Hepatocyte (in vitro differentiated cells): Measurements from ENCODE around the gene SLC25A22. TPM values are rescaled to one million over a fixed set of nuclear protein-coding genes. Genes with fewer than 3 reads are reported as not detected.

Source experiments
- DNase-seq: peaks from one replicate; pipeline ENCODE4 v3.0.0-alpha.2; 2016; ENCODE audit warnings: low spot score
- H2AFZ ChIP-seq: fragments of 200-600 bp; sonication (generic); 2 replicates; pipeline ENCODE4 v1.6.0; 2016; ENCODE audit warnings: antibody characterized with exemption, mild to moderate bottlenecking
- H3K27ac ChIP-seq: fragments of 200-600 bp; sonication (generic); 2 replicates; pipeline ENCODE4 v1.5.1; 2016; ENCODE audit warnings: mild to moderate bottlenecking
- H3K27me3 ChIP-seq: fragments of 200-600 bp; sonication (generic); 2 replicates; pipeline ENCODE4 v1.6.1; 2016
- H3K36me3 ChIP-seq: fragments of 200-600 bp; sonication (generic); replicated peaks from 2 replicates; pipeline ENCODE4 v1.5.1; 2016; ENCODE audit warnings: low read depth; ENCODE audit not compliant: insufficient read depth
- H3K4me1 ChIP-seq: fragments of 200-600 bp; sonication (generic); 2 replicates; pipeline ENCODE4 v1.5.1; 2016; ENCODE audit warnings: mild to moderate bottlenecking, moderate library complexity; ENCODE audit not compliant: insufficient read depth
- H3K4me2 ChIP-seq: fragments of 200-600 bp; sonication (generic); 2 replicates; pipeline ENCODE4 v1.6.0; 2016
- H3K4me3 ChIP-seq: fragments of 200-600 bp; sonication (generic); 2 replicates; pipeline ENCODE4 v1.5.1; 2016; ENCODE audit warnings: mild to moderate bottlenecking
- H3K79me2 ChIP-seq: fragments of 200-600 bp; sonication (generic); 2 replicates; pipeline ENCODE4 v1.6.0; 2017; ENCODE audit warnings: mild to moderate bottlenecking
- H3K9me2 ChIP-seq: fragments of 200-600 bp; sonication (generic); replicated peaks from 2 replicates; pipeline ENCODE4 v1.6.0; 2017; ENCODE audit warnings: mild to moderate bottlenecking; ENCODE audit not compliant: insufficient read depth
- H3K9me3 ChIP-seq: fragments of 200-600 bp; sonication (generic); 2 replicates; pipeline ENCODE4 v1.5.1; 2016; ENCODE audit warnings: low read depth, mild to moderate bottlenecking
- H4K20me1 ChIP-seq: fragments of 200-600 bp; sonication (generic); 2 replicates; pipeline ENCODE4 v1.6.0; 2016; ENCODE audit warnings: mild to moderate bottlenecking; ENCODE audit not compliant: insufficient read depth, poor library complexity, severe bottlenecking
- EZH2 ChIP-seq: fragments of 200-600 bp; sonication (generic); IDR thresholded peaks from 2 replicates; pipeline ENCODE4 v1.6.1; 2016; ENCODE audit warnings: antibody characterized with exemption, mild to moderate bottlenecking, borderline replicate concordance
- EZH2phosphoT487 ChIP-seq: fragments of 200-600 bp; sonication (generic); IDR thresholded peaks from one replicate; pipeline ENCODE4 v1.6.1; 2018; ENCODE audit warnings: antibody characterized with exemption, mild to moderate bottlenecking, low read depth, moderate library complexity; ENCODE audit not compliant: unreplicated experiment, severe bottlenecking
- WGBS: methylation state at CpG from one replicate; pipeline ENCODE4 v1.1.6; 2016; ENCODE audit warnings: low lambda C conversion rate; ENCODE audit errors: missing lambda C conversion rate; 5-methylcytosine and 5-hydroxymethylcytosine counted together
- polyA plus RNA-seq: library from polyadenylated mRNA; unstranded; fragments of >200 nt; fragmentation: Nextera tagmentation; extraction: Ambion mirVana; gene quantifications from 2 replicates; pipeline ENCODE4 v1.2.1, GENCODE V29; 2016
- total RNA-seq: library from RNA; depleted of rRNA; stranded (reverse); fragments of >200 nt; gene quantifications from 2 replicates; pipeline ENCODE4 v1.2.3, GENCODE V29; 2014
- TF ChIP-seq, protein P1 (sequence below): fragments of 200-600 bp; sonication (generic); IDR thresholded peaks from 2 replicates; pipeline ENCODE4 v1.5.1; 2016; ENCODE audit warnings: antibody characterized with exemption, mild to moderate bottlenecking; ENCODE audit not compliant: poor library complexity

The SLC25A22 gene
- total and polyA plus RNA-seq, 2 experiments from 2014 or later: 16.2 to 19.7 TPM

DNA sequence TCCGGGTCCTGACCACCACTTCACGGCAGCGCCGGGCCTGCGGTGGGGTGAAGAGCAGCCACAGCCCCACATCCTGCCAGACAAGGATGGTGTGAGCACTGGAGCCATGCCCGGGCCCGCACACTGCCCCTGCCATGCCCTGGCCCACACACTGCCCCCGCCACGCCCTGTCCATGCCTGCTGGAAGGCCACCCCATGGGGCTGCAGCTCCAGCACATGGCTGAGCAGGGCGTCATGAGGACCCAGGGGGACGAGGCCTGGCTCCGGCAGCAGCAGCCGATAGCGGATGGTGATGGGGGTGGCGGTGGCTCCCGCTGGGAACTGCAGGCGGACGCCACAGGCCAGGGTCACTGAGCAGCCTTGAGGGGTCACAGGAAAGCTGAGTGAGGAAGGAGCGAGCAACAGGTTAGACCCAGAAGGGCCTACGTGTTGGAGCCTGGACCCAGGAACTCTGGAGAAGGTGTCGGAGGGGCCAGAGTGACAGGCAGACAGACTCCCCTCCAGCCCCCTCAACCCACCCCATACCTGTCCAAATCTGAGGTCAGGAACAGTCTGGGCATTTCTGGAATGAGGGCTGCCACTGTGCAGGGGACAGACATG is 4.0 kb upstream of the SLC25A22 start:
- no peaks in the 10 kb centered on the region for H4K20me1 ChIP-seq
- TF ChIP-seq, protein P1, sequence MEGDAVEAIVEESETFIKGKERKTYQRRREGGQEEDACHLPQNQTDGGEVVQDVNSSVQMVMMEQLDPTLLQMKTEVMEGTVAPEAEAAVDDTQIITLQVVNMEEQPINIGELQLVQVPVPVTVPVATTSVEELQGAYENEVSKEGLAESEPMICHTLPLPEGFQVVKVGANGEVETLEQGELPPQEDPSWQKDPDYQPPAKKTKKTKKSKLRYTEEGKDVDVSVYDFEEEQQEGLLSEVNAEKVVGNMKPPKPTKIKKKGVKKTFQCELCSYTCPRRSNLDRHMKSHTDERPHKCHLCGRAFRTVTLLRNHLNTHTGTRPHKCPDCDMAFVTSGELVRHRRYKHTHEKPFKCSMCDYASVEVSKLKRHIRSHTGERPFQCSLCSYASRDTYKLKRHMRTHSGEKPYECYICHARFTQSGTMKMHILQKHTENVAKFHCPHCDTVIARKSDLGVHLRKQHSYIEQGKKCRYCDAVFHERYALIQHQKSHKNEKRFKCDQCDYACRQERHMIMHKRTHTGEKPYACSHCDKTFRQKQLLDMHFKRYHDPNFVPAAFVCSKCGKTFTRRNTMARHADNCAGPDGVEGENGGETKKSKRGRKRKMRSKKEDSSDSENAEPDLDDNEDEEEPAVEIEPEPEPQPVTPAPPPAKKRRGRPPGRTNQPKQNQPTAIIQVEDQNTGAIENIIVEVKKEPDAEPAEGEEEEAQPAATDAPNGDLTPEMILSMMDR: no peak
- H3K79me2 ChIP-seq: peaks cover 7% of the 10 kb centered on the region
- peaks cover 7% of the 10 kb centered on the region for H3K4me1 ChIP-seq
- 96% methylated on average over 21 of the region's 21 CpGs for WGBS
- H3K36me3 ChIP-seq: no peaks in the 10 kb centered on the region
- H3K9me3 ChIP-seq: no peaks in the 10 kb centered on the region
- no peak overlapping the region for H2AFZ ChIP-seq
- DNase-seq: no peak
- no peak overlapping the region for H3K4me2 ChIP-seq
- H3K27me3 ChIP-seq: no peaks in the 10 kb centered on the region
- no peak overlapping the region for H3K4me3 ChIP-seq
- no peak overlapping the region for H3K27ac ChIP-seq
- no peaks in the 10 kb centered on the region for H3K9me2 ChIP-seq

DNA sequence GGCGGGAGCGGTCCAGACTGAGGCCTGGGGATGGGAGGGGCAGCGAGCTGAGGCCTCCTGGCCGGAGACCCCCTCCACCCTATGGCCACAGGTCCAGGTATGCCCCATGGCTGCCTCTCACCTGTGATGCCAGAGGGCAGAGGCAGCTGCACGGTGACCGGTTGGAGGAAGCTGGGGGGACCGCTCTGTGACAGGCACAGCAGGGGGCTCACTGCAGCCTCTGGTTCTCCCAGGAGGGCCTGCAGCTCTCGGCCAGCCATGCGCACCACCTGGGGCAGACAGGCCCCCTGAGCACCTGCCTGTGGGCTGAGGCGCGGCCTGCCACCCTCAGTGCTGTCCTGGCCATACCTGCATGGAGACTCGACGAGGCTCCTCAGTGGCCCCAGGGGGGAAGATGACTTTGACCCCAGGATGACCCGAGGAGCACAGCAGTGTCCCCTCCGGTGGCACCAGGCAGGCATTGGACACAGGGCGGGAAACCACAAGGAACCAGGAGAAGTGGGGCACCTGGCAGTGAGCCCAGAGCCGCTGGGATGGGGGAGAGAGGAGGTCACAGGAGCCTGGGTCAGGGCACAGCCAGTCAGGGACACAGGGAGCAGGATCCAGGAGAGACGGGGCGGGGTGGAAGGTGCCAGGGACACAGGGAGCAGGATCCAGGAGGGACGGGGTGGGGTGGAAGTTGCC is 3.2 kb upstream of the SLC25A22 start:
- 96% methylated on average over 18 of the region's 20 CpGs for WGBS
- Histone ChIP-seq H3K27me3 (no peaks in the 10 kb centered on the region), H2AFZ (no peak overlapping the region), H3K4me3 (no peak overlapping the region), H3K79me2 (peaks cover 6% of the 10 kb centered on the region), H3K36me3 (no peaks in the 10 kb centered on the region), H4K20me1 (no peaks in the 10 kb centered on the region), H3K9me2 (no peaks in the 10 kb centered on the region), H3K4me1 (peaks cover 14% of the 10 kb centered on the region), H3K27ac (no peak overlapping the region), H3K4me2 (no peak overlapping the region), H3K9me3 (no peaks in the 10 kb centered on the region)
- TF ChIP-seq EZH2phosphoT487 (no peak), EZH2 (no peak)
- TF ChIP-seq, protein P1: no peak
- no peak for DNase-seq

DNA sequence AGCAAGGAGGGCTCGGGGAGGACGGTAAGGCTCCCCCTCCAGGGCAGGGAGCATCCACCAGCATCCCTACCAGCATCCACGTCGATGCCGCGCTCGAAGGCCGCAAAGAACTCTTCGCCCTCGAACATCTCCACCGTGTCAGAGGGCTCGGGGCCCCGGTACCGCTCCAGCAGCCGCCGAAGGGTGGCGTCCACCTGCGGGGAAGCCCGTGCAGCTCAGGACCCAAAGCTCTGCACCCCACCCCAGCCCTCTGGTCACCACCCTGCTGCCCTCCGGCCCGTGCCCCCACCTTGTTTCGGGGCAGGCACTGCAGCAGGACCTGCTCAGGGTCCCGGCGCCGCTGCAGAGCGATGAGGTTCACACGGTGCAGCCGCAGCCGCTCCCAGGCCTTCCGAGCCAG is 2.4 kb upstream of the SLC25A22 start:
- WGBS: 88% methylated on average over 7 of the region's 30 CpGs
- peaks cover 7% of the 10 kb centered on the region for H3K79me2 ChIP-seq
- peaks cover 21% of the 10 kb centered on the region for H3K4me1 ChIP-seq

More for the DNA sequence above, 2.4 kb upstream of the SLC25A22 start:
- Histone ChIP-seq H3K9me2 (no peaks in the 10 kb centered on the region), H2AFZ (no peak overlapping the region), H3K9me3 (no peaks in the 10 kb centered on the region), H3K36me3 (no peaks in the 10 kb centered on the region), H3K4me3 (no peak overlapping the region), H3K27me3 (no peaks in the 10 kb centered on the region), H4K20me1 (no peaks in the 10 kb centered on the region), H3K27ac (no peak overlapping the region), H3K4me2 (no peak overlapping the region)
- no peak for DNase-seq
- TF ChIP-seq EZH2phosphoT487: no peak
- TF ChIP-seq, protein P1: no peak
- no peak for TF ChIP-seq EZH2
